CD4-positive, alpha-beta T cell (primary cell): ENCODE results near the gene FAM228A. TPM values are rescaled to one million over a fixed set of nuclear protein-coding genes. Genes with fewer than 3 reads are reported as not detected.

Experiments
- ATAC-seq: fragments of 200-7000 bp; cut with Tn5 transposase; one replicate; pipeline ENCODE4 v1.10.0; 2022; ENCODE audit warnings: mild to moderate bottlenecking; ENCODE audit not compliant: poor library complexity
- CTCF ChIA-PET: fragments of 350-600 bp; sonication (Branson Sonifier 250); formaldehyde crosslinking; loops from one replicate; lab custom pipeline; 2021; ENCODE audit warnings: antibody characterized with exemption, inconsistent platforms; lab: Charles Lee
- POLR2A ChIA-PET: fragments of 350-600 bp; sonication (Branson Sonifier 250); formaldehyde crosslinking; loops from one replicate; lab custom pipeline; 2021; ENCODE audit warnings: antibody characterized with exemption, inconsistent platforms; lab: Charles Lee
- DNase-seq, 14 experiments: peaks; one replicate each; pipeline ENCODE4 v3.0.0-alpha.2; 2013 to 2020; ENCODE audit warnings: mixed read lengths in 2 of 14
- H3K27ac ChIP-seq, 2 donors: one replicate each; pipeline versions ENCODE4 v1.5.1 to v1.7.0; 2013; ENCODE audit warnings: low read length in 2 of 2, low read depth in 1 of 2, mild to moderate bottlenecking in 1 of 2
- H3K27me3 ChIP-seq, 2 experiments: 1 replicate in 1 of 2; 2 replicates in 1 of 2; pipeline versions ENCODE4 v1.6.1 to v1.7.0; 2013; ENCODE audit warnings: low read length in 2 of 2, control low read depth in 1 of 2, mild to moderate bottlenecking in 1 of 2, moderate library complexity in 1 of 2; ENCODE audit not compliant: insufficient read depth in 2 of 2, control insufficient read depth in 1 of 2
- H3K36me3 ChIP-seq: one replicate; pipeline ENCODE4 v1.6.1; 2013; ENCODE audit warnings: low read length, control low read depth; ENCODE audit not compliant: insufficient read depth
- H3K4me1 ChIP-seq: one replicate; pipeline ENCODE4 v1.6.1; 2013; ENCODE audit warnings: low read length, control low read depth; ENCODE audit not compliant: insufficient read depth
- H3K4me3 ChIP-seq: one replicate; pipeline ENCODE4 v1.5.1; 2013; ENCODE audit warnings: mild to moderate bottlenecking, low read length, moderate library complexity
- H3K9me3 ChIP-seq, 2 experiments: 1 replicate in 1 of 2; 2 replicates in 1 of 2; pipeline versions ENCODE4 v1.6.1 to v1.7.0; 2013; ENCODE audit warnings: low read length in 2 of 2, mild to moderate bottlenecking in 2 of 2, control low read depth in 1 of 2, moderate library complexity in 1 of 2; ENCODE audit not compliant: control insufficient read depth in 1 of 2, insufficient read depth in 1 of 2
- H3K27ac Mint-ChIP-seq: one replicate; pipeline ENCODE4 v1.8.0; 2020; ENCODE audit warnings: mixed read lengths
- H3K27me3 Mint-ChIP-seq: one replicate; pipeline ENCODE4 v1.8.0; 2021; ENCODE audit warnings: mixed read lengths
- H3K36me3 Mint-ChIP-seq: one replicate; pipeline ENCODE4 v1.8.0; 2021; ENCODE audit warnings: low read depth, mixed read lengths
- H3K4me1 Mint-ChIP-seq: one replicate; pipeline ENCODE4 v1.8.0; 2021; ENCODE audit warnings: low read depth, mixed read lengths
- H3K4me3 Mint-ChIP-seq: one replicate; pipeline ENCODE4 v1.8.0; 2020; ENCODE audit warnings: mild to moderate bottlenecking, mixed read lengths
- H3K9me3 Mint-ChIP-seq: one replicate; pipeline ENCODE4 v1.8.0; 2020; ENCODE audit warnings: mixed read lengths
- intact Hi-C, 2 experiments: fragments of 100-400 bp; cut with DNase I in 1 of 2; cut with micrococcal nuclease in 1 of 2; formaldehyde crosslinking; loops; one replicate each; pipeline versions ENCODE4 v1.15.1 to v1.9.0; 2023 to 2025; cut with DNase I, micrococcal nuclease
- total RNA-seq, 174 experiments: library from RNA in 2 of 174; stranded (reverse) in 2 of 174; gene quantifications; one replicate each; pipeline ENCODE4 v1.2.3 and lab custom pipeline; 2021 to 2026
- TF ChIP-seq, protein P1 (sequence below): fragments of 200-600 bp; IDR thresholded peaks from one replicate; pipeline ENCODE4 v1.8.0; 2022; ENCODE audit warnings: antibody characterized with exemption, mild to moderate bottlenecking

The FAM228A gene
- total RNA-seq, 2 experiments from 2014 or later, result 0.20 to 0.22 TPM

DNA sequence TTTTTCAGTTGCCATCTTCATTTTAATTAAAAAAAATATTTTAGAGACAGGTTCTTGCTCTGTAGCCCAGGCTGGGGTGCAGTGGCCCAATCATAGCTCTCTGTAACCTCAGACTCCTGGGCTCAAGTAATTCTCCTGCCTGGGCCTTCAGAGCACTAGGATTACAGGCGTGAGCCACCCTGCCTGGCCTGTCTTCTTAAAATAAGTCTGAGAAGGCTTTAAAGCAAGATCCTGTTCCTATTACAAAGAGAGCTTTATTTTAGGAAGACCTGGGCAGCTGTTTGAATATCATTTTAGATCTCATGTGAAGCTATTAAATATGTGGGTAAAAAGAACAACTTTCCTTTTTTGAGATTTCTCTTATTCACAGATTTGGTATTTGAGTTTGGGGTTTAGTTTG is 1.5 kb downstream of the FAM228A start:
- H3K4me1 ChIP-seq, result no peaks in the 10 kb centered on the region
- ChIA-PET CTCF (no interaction called here), POLR2A (interaction anchor here (0.6 to 0.7 kb wide), 2 partner anchors 12 to 865 kb away, joined by 3 read pairs; partner anchors contain the start of gene EFR3B)
- TF ChIP-seq, protein P1, sequence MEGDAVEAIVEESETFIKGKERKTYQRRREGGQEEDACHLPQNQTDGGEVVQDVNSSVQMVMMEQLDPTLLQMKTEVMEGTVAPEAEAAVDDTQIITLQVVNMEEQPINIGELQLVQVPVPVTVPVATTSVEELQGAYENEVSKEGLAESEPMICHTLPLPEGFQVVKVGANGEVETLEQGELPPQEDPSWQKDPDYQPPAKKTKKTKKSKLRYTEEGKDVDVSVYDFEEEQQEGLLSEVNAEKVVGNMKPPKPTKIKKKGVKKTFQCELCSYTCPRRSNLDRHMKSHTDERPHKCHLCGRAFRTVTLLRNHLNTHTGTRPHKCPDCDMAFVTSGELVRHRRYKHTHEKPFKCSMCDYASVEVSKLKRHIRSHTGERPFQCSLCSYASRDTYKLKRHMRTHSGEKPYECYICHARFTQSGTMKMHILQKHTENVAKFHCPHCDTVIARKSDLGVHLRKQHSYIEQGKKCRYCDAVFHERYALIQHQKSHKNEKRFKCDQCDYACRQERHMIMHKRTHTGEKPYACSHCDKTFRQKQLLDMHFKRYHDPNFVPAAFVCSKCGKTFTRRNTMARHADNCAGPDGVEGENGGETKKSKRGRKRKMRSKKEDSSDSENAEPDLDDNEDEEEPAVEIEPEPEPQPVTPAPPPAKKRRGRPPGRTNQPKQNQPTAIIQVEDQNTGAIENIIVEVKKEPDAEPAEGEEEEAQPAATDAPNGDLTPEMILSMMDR, result no peak
- H3K27me3 Mint-ChIP-seq, result no peaks in the 10 kb centered on the region
- H3K36me3 Mint-ChIP-seq, result no peaks in the 10 kb centered on the region
- DNase-seq (no peak), ATAC-seq (no peak)
- no peak overlapping the region for H3K27ac Mint-ChIP-seq
- intact Hi-C loops, result no loop called here
- H3K9me3 Mint-ChIP-seq, result no peaks in the 10 kb centered on the region
- peaks cover 0 to 12% of the 10 kb centered on the region in 2 experiments for H3K9me3 ChIP-seq
- H3K27ac ChIP-seq, result no peak overlapping the region
- no peaks in the 10 kb centered on the region for H3K36me3 ChIP-seq
- no peak overlapping the region for H3K4me3 ChIP-seq
- no peak overlapping the region for H3K4me3 Mint-ChIP-seq
- no peaks in the 10 kb centered on the region for H3K27me3 ChIP-seq
- H3K4me1 Mint-ChIP-seq, result no peaks in the 10 kb centered on the region

DNA sequence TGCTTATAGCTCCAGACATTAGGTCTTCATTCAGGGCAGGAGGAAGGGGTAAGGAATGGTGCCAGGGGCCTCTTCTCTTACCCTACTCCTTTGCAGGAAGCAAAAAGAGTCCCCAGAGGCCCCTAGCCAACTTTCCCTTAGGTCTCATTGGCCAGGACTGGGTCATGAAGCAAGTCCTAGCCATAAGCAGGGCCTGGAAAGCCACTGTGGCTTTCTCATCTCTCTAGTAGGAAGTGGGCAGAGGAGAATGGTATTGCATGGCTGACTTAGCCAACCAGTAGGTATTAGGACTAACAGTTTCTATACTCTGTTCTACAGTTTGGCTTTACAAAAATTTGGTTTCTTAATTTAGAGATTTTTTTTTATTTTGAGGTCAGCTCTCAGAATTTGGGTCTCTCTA is 4.8 kb downstream of the FAM228A start:
- Histone ChIP-seq H3K9me3 (peaks cover 0 to 9% of the 10 kb centered on the region in 2 experiments), H3K27me3 (no peaks in the 10 kb centered on the region), H3K36me3 (no peaks in the 10 kb centered on the region), H3K4me3 (no peak overlapping the region), H3K27ac (no peak overlapping the region), H3K4me1 (no peaks in the 10 kb centered on the region)
- H3K27ac Mint-ChIP-seq, result no peak overlapping the region
- CTCF ChIA-PET, result no interaction called here
- no peak for DNase-seq
- no peaks in the 10 kb centered on the region for H3K36me3 Mint-ChIP-seq
- POLR2A ChIA-PET, result no interaction called here
- intact Hi-C loops, result no loop called here
- H3K4me1 Mint-ChIP-seq, result no peaks in the 10 kb centered on the region
- TF ChIP-seq, protein P1, result no peak
- H3K4me3 Mint-ChIP-seq, result no peak overlapping the region
- ATAC-seq, result no peak
- no peaks in the 10 kb centered on the region for H3K27me3 Mint-ChIP-seq
- H3K9me3 Mint-ChIP-seq, result no peaks in the 10 kb centered on the region

DNA sequence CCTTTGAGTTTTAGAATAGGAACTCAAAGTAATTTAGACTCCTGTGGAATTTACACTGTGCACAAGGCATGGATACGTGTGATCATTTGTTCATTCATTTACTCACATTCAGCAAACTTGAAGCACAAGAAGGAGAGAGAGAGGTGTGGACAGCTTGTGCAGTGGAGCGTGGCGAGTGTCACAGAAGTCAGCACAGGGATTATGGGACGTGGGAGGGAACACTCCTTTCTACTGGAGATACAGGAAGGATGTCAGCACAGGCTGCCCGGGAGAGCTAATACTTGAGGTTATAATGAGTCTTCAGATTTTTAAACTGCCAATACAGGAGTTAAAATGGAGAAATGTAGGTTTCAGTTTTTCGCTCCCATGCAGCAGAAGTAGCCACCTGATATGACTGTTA is 7.0 kb downstream of the FAM228A start:
- no peak overlapping the region for H3K27ac Mint-ChIP-seq
- intact Hi-C loops, result no loop called here
- CTCF ChIA-PET, result no interaction called here

More for the DNA sequence above, 7.0 kb downstream of the FAM228A start:
- POLR2A ChIA-PET, result no interaction called here
- Mint-ChIP-seq H3K4me3 (no peak overlapping the region), H3K36me3 (no peaks in the 10 kb centered on the region), H3K9me3 (peaks cover under 1% of the 10 kb centered on the region), H3K4me1 (no peaks in the 10 kb centered on the region), H3K27me3 (no peaks in the 10 kb centered on the region)
- H3K4me3 ChIP-seq, result no peak overlapping the region
- DNase-seq (no peak), ATAC-seq (no peak)
- H3K4me1 ChIP-seq, result no peaks in the 10 kb centered on the region
- H3K36me3 ChIP-seq, result no peaks in the 10 kb centered on the region
- TF ChIP-seq, protein P1, result no peak
- no peak overlapping the region for H3K27ac ChIP-seq
- no peaks in the 10 kb centered on the region for H3K27me3 ChIP-seq
- H3K9me3 ChIP-seq, result no peaks in the 10 kb centered on the region
